Panc1 (cell line): ENCODE results near the gene PTDSS2.

Experiments used
- POLR2AphosphoS5 ChIP-seq: IDR thresholded peaks from 2 replicates; pipeline ENCODE4 v1.6.1; 2012; ENCODE audit warnings: mild to moderate bottlenecking, low read depth, low read length, moderate library complexity
- SIN3A ChIP-seq: IDR thresholded peaks from 2 replicates; pipeline ENCODE4 v1.6.1; 2012; ENCODE audit warnings: low read depth, mild to moderate bottlenecking, low read length, moderate library complexity, borderline replicate concordance; ENCODE audit not compliant: insufficient read depth
- TF ChIP-seq, protein P1 (sequence below): fragments of 450-650 bp; IDR thresholded peaks from 2 replicates; pipeline ENCODE4 v1.5.1; 2017; ENCODE audit warnings: mild to moderate bottlenecking

DNA sequence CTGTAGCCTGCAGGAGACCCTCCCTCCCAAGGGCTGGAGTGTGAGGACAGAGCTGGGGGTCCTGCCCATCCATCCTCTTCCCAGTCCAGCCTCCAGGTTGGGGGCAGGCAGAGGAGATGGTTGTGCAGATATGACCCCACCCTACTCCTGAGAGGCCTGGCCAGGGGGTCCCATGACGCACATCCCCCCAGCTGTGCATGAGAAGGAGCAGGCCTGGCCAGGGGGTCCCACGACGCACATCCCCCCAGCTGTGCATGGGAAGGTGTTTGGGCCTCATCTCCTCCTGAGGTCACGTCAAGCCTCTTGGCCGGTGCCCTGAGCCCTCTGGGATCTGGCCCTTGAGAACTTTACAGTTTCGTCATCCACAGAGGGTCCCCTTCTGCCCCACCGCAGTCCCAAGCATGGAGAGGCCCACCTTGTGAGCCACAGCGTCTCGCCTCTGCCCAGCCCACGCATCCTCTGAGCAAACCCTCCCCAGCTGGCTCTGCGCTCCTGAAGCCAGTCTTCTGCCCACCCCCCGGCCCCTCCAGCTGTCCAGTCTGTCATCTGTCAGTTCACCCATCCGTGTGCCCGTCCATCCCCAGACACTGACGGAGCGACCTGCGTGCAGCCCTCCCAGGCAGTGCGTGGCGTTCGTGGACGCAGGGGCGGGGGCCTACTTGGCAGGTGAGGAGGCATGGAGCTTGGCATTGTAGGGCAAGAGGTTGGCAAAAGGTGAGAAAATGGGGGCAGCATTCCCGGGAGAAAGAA, 10.6 kb upstream of the PTDSS2 start:
- TF ChIP-seq, protein P1, sequence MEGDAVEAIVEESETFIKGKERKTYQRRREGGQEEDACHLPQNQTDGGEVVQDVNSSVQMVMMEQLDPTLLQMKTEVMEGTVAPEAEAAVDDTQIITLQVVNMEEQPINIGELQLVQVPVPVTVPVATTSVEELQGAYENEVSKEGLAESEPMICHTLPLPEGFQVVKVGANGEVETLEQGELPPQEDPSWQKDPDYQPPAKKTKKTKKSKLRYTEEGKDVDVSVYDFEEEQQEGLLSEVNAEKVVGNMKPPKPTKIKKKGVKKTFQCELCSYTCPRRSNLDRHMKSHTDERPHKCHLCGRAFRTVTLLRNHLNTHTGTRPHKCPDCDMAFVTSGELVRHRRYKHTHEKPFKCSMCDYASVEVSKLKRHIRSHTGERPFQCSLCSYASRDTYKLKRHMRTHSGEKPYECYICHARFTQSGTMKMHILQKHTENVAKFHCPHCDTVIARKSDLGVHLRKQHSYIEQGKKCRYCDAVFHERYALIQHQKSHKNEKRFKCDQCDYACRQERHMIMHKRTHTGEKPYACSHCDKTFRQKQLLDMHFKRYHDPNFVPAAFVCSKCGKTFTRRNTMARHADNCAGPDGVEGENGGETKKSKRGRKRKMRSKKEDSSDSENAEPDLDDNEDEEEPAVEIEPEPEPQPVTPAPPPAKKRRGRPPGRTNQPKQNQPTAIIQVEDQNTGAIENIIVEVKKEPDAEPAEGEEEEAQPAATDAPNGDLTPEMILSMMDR = no peak
- TF ChIP-seq POLR2AphosphoS5 = no peak
- TF ChIP-seq SIN3A = no peak
